Suppressor macrophage treated with lipopolysaccharide for 1 hour (primary cell): Measurements from ENCODE around the gene PARP12.

ENCODE experiments used
- DNase-seq, 3 donors: peaks; one replicate each; pipeline ENCODE4 v3.0.0-alpha.2; 2020 to 2022

PARP12 gene

GRCh38 chr7:140059273-140060242 lies 3.2 kb downstream of the PARP12 start:
- DNase-seq = peak; percentile 22 to 50 (median 43)

GRCh38 chr7:140058517-140058916 lies 4.2 kb downstream of the PARP12 start:
- no peak for DNase-seq

- peak in 2 of 3 donors; percentile 64 to 84 for DNase-seq
Observed at GRCh38 chr7:140057143-140057535, 5.6 kb downstream of the PARP12 start.

- peak; percentile 82 to 93 (median 82) for DNase-seq
Observed at GRCh38 chr7:140056431-140057142, 6.2 kb downstream of the PARP12 start.

- no peak for DNase-seq
Observed at GRCh38 chr7:140055833-140056232, 6.9 kb downstream of the PARP12 start.

GRCh38 chr7:140054751-140055150 lies 8.0 kb downstream of the PARP12 start:
- no peak for DNase-seq

GRCh38 chr7:140053812-140054539 lies 8.8 kb downstream of the PARP12 start:
- no peak for DNase-seq

GRCh38 chr7:140051820-140052219 lies 10.9 kb downstream of the PARP12 start:
- DNase-seq = peak in 2 of 3 donors; percentile 41 to 44

- no peak for DNase-seq
Observed at GRCh38 chr7:140050100-140050499, 12.7 kb downstream of the PARP12 start.

- no peak for DNase-seq
Observed at GRCh38 chr7:140049339-140050024, 13.3 kb downstream of the PARP12 start.

- DNase-seq = no peak
Observed at GRCh38 chr7:140048989-140049338, 13.8 kb downstream of the PARP12 start.

GRCh38 chr7:140048138-140048537 lies 14.6 kb downstream of the PARP12 start:
- no peak for DNase-seq

- no peak for DNase-seq
Observed at GRCh38 chr7:140047197-140047596, 15.6 kb downstream of the PARP12 start.

- DNase-seq = no peak
Observed at GRCh38 chr7:140045697-140046096, 17.1 kb downstream of the PARP12 start.

GRCh38 chr7:140044251-140044650 lies 18.5 kb downstream of the PARP12 start:
- DNase-seq = no peak

- no peak for DNase-seq
Observed at GRCh38 chr7:140042386-140042670, 20.4 kb downstream of the PARP12 start.

GRCh38 chr7:140041659-140042385 lies 20.9 kb downstream of the PARP12 start:
- peak in 1 of 3 donors; percentile 37 for DNase-seq

GRCh38 chr7:140039896-140040295 lies 22.9 kb downstream of the PARP12 start:
- DNase-seq = no peak

GRCh38 chr7:140039066-140039465 lies 23.7 kb downstream of the PARP12 start:
- DNase-seq = peak in 1 of 3 donors; percentile 26

- DNase-seq = peak in 2 of 3 donors; percentile 30 to 33
Observed at GRCh38 chr7:140036224-140036962, 26.4 kb downstream of the PARP12 start.
